ENCODE data around the gene KCNQ1.

- no peak for TF ChIP-seq CTCF (IDR thresholded peaks at IDR 0.05; ENCODE audit: borderline replicate concordance, extremely low read depth, low read length, poor library complexity, severe bottlenecking)
- TF ChIP-seq EZH2 (IDR thresholded peaks at IDR 0.05; ENCODE audit: borderline replicate concordance, low read depth, low read length, severe bottlenecking) = no peak
Measured at GRCh38 chr11:2655834-2656622, 211.2 kb downstream of the KCNQ1 start.
